Hematopoietic multipotent progenitor cell treated with erythropoietin and hydrocortisone succinate and interleukin-3 and kit ligand, for 8 days (in vitro differentiated cells): ENCODE data around the gene CUBN.
"Not testable (repeated sequence)": the region's sequence is repeated elsewhere in the genome, so short reads cannot be mapped to it uniquely, and the experiment has no call there.

Experiments used
- DNase-seq: peaks from one replicate; pipeline ENCODE4 v3.0.0-alpha.2; 2015

The CUBN gene

GRCh38 chr10:17031637-17032635 lies 97.7 kb downstream of the CUBN start:
- DNase-seq, result no peak

GRCh38 chr10:17029581-17030271 lies 99.9 kb downstream of the CUBN start:
- peak; percentile 66 for DNase-seq

GRCh38 chr10:17029239-17029580 lies 100.4 kb downstream of the CUBN start:
- no peak for DNase-seq

GRCh38 chr10:17028798-17029197 lies 100.8 kb downstream of the CUBN start:
- DNase-seq, result no peak

- DNase-seq, result peak; percentile 7
These were observed 102.7 kb downstream of the CUBN start for GRCh38 chr10:17026686-17027485.

GRCh38 chr10:17025444-17026295 lies 103.9 kb downstream of the CUBN start:
- DNase-seq, result peak; percentile 9

- DNase-seq, result no peak
These were observed 105.2 kb downstream of the CUBN start for GRCh38 chr10:17024461-17024860.

GRCh38 chr10:17023386-17024298 lies 106.0 kb downstream of the CUBN start:
- DNase-seq, result peak; percentile 67

- DNase-seq, result no peak
These were observed 106.7 kb downstream of the CUBN start for GRCh38 chr10:17022896-17023295.

GRCh38 chr10:17022466-17022825 lies 107.2 kb downstream of the CUBN start:
- DNase-seq, result no peak

- DNase-seq, result no peak
These were observed 107.8 kb downstream of the CUBN start for GRCh38 chr10:17021656-17022465.

GRCh38 chr10:17019696-17020095 lies 109.9 kb downstream of the CUBN start:
- DNase-seq, result no peak

- not testable (repeated sequence) for DNase-seq
These were observed 116.3 kb downstream of the CUBN start for GRCh38 chr10:17013131-17013983.

GRCh38 chr10:17012731-17013130 lies 116.9 kb downstream of the CUBN start:
- DNase-seq, result not testable (repeated sequence)

GRCh38 chr10:17010363-17011145 lies 119.1 kb downstream of the CUBN start:
- DNase-seq, result no peak

GRCh38 chr10:17009212-17009700 lies 120.4 kb downstream of the CUBN start:
- DNase-seq, result no peak

GRCh38 chr10:17007418-17007770 lies 122.2 kb downstream of the CUBN start:
- DNase-seq, result no peak
